WTC11 (cell line): ENCODE measurements around the gene PMEPA1. TPM values are rescaled to one million over a fixed set of nuclear protein-coding genes. Genes with fewer than 3 reads are reported as not detected.
A peak's percentile ranks its signal among the peaks of the same experiment; 100 is the strongest.

Source experiments
- ATAC-seq: fragments of 200-7000 bp; cut with Tn5 transposase; 2 replicates; pipeline ENCODE4 v1.10.0; 2021; ENCODE audit warnings: mild to moderate bottlenecking, moderate library complexity
- CTCF ChIA-PET: fragments of 300-600 bp; sonication (Branson Sonifier 250); formaldehyde crosslinking; loops from one replicate; lab custom pipeline; 2021; ENCODE audit warnings: antibody characterized with exemption; lab: Charles Lee
- POLR2A ChIA-PET: fragments of 350-600 bp; sonication (Branson Sonifier 250); formaldehyde crosslinking; loops from one replicate; lab custom pipeline; 2021; ENCODE audit warnings: antibody characterized with exemption; lab: Charles Lee
- DNase-seq: peaks from one replicate; pipeline ENCODE4 v3.0.0; 2021; ENCODE audit warnings: low spot score
- H3K27ac Mint-ChIP-seq: 2 replicates; pipeline ENCODE4 v1.8.0; 2021; ENCODE audit warnings: mixed read lengths
- H3K27me3 Mint-ChIP-seq: 2 replicates; pipeline ENCODE4 v1.8.0; 2021; ENCODE audit warnings: low read depth, mild to moderate bottlenecking, moderate library complexity, mixed read lengths
- H3K36me3 Mint-ChIP-seq: 2 replicates; pipeline ENCODE4 v1.8.0; 2021; ENCODE audit warnings: mixed read lengths
- H3K4me1 Mint-ChIP-seq: 2 replicates; pipeline ENCODE4 v1.8.0; 2022; ENCODE audit warnings: mixed read lengths
- H3K4me3 Mint-ChIP-seq: 2 replicates; pipeline ENCODE4 v1.8.0; 2021; ENCODE audit warnings: mild to moderate bottlenecking, moderate library complexity, mixed read lengths
- H3K9me3 Mint-ChIP-seq: 2 replicates; pipeline ENCODE4 v1.8.0; 2021; ENCODE audit warnings: mixed read lengths
- ATF1 ChIP-seq: sonication (generic); formaldehyde crosslinking; IDR thresholded peaks from 2 replicates; pipeline ENCODE4 v1.8.1; 2023; ENCODE audit warnings: mild to moderate bottlenecking, moderate library complexity, missing genetic modification reagents
- E2F5 ChIP-seq: sonication (generic); formaldehyde crosslinking; IDR thresholded peaks from 2 replicates; pipeline ENCODE4 v1.8.1; 2022; ENCODE audit warnings: mild to moderate bottlenecking, moderate library complexity, missing genetic modification reagents
- ESRRA ChIP-seq: sonication (generic); formaldehyde crosslinking; IDR thresholded peaks from 2 replicates; pipeline ENCODE4 v1.8.1; 2022; ENCODE audit warnings: mild to moderate bottlenecking, missing genetic modification reagents, borderline replicate concordance
- HMGA2 ChIP-seq: fragments of 250-450 bp; sonication (Bioruptor Pico); IDR thresholded peaks from 2 replicates; pipeline ENCODE4 v1.4.0; 2021; ENCODE audit warnings: mild to moderate bottlenecking, moderate library complexity
- HMGXB4 ChIP-seq: sonication (generic); formaldehyde crosslinking; IDR thresholded peaks from 2 replicates; pipeline ENCODE4 v1.8.1; 2023; ENCODE audit warnings: mild to moderate bottlenecking, moderate library complexity, missing genetic modification reagents
- IRF1 ChIP-seq: sonication (generic); formaldehyde crosslinking; IDR thresholded peaks from 2 replicates; pipeline ENCODE4 v1.8.0; 2023; ENCODE audit warnings: missing genetic modification reagents
- NFYB ChIP-seq: sonication (generic); formaldehyde crosslinking; conservative IDR thresholded peaks from 2 replicates; pipeline ENCODE4 v1.8.0; 2022; ENCODE audit warnings: low read depth, missing genetic modification reagents
- RORB ChIP-seq: fragments of 250-450 bp; sonication (Bioruptor Pico); IDR thresholded peaks from 2 replicates; pipeline ENCODE4 v1.9.0; 2021; ENCODE audit warnings: mild to moderate bottlenecking
- USF2 ChIP-seq: sonication (generic); formaldehyde crosslinking; IDR thresholded peaks from 2 replicates; pipeline ENCODE4 v1.8.1; 2023; ENCODE audit warnings: mild to moderate bottlenecking, missing genetic modification reagents, moderate library complexity
- ZBTB21 ChIP-seq: sonication (generic); formaldehyde crosslinking; IDR thresholded peaks from 2 replicates; pipeline ENCODE4 v1.8.1; 2023; ENCODE audit warnings: mild to moderate bottlenecking, missing genetic modification reagents, borderline replicate concordance
- ZNF232 ChIP-seq: sonication (generic); formaldehyde crosslinking; IDR thresholded peaks from 2 replicates; pipeline ENCODE4 v1.8.0; 2022; ENCODE audit warnings: mild to moderate bottlenecking, missing genetic modification reagents
- ZNF317 ChIP-seq: sonication (generic); formaldehyde crosslinking; IDR thresholded peaks from 2 replicates; pipeline ENCODE4 v1.8.1; 2023; ENCODE audit warnings: low read depth, mild to moderate bottlenecking, moderate library complexity, missing genetic modification reagents, borderline replicate concordance
- ZNF423 ChIP-seq: fragments of 250-450 bp; sonication (Bioruptor Pico); IDR thresholded peaks from 2 replicates; pipeline ENCODE4 v2.1.2; 2022; ENCODE audit warnings: mild to moderate bottlenecking, moderate library complexity
- total RNA-seq: library from RNA; stranded (reverse); gene quantifications from 3 replicates; pipeline ENCODE4 v1.2.3, GENCODE V29; 2021
- TF ChIP-seq, protein P1 (sequence below): sonication (generic); formaldehyde crosslinking; IDR thresholded peaks from 2 replicates; pipeline ENCODE4 v1.8.0; 2022; ENCODE audit warnings: missing genetic modification reagents
- TF ChIP-seq, protein P2 (sequence below): sonication (generic); formaldehyde crosslinking; IDR thresholded peaks from 2 replicates; pipeline ENCODE4 v1.8.1; 2023; ENCODE audit warnings: mild to moderate bottlenecking, missing genetic modification reagents, moderate library complexity
- TF ChIP-seq, protein P3 (sequence below): sonication (generic); formaldehyde crosslinking; IDR thresholded peaks from 2 replicates; pipeline ENCODE4 v1.8.1; 2022; ENCODE audit warnings: missing genetic modification reagents, borderline replicate concordance
- TF ChIP-seq, protein P4 (sequence below): sonication (generic); formaldehyde crosslinking; IDR thresholded peaks from 2 replicates; pipeline ENCODE4 v1.8.0; 2022; ENCODE audit warnings: mild to moderate bottlenecking, missing genetic modification reagents

PMEPA1 gene
- total RNA-seq, 1 experiment from 2014 or later: 40.6 TPM

- TF ChIP-seq, protein P1, sequence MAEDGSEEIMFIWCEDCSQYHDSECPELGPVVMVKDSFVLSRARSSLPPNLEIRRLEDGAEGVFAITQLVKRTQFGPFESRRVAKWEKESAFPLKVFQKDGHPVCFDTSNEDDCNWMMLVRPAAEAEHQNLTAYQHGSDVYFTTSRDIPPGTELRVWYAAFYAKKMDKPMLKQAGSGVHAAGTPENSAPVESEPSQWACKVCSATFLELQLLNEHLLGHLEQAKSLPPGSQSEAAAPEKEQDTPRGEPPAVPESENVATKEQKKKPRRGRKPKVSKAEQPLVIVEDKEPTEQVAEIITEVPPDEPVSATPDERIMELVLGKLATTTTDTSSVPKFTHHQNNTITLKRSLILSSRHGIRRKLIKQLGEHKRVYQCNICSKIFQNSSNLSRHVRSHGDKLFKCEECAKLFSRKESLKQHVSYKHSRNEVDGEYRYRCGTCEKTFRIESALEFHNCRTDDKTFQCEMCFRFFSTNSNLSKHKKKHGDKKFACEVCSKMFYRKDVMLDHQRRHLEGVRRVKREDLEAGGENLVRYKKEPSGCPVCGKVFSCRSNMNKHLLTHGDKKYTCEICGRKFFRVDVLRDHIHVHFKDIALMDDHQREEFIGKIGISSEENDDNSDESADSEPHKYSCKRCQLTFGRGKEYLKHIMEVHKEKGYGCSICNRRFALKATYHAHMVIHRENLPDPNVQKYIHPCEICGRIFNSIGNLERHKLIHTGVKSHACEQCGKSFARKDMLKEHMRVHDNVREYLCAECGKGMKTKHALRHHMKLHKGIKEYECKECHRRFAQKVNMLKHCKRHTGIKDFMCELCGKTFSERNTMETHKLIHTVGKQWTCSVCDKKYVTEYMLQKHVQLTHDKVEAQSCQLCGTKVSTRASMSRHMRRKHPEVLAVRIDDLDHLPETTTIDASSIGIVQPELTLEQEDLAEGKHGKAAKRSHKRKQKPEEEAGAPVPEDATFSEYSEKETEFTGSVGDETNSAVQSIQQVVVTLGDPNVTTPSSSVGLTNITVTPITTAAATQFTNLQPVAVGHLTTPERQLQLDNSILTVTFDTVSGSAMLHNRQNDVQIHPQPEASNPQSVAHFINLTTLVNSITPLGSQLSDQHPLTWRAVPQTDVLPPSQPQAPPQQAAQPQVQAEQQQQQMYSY (CRISPR knock-in tag): no peak
- TF ChIP-seq NFYB: peak; percentile 95
- peak; percentile 30; the same call in 1 of the 2 replicates for TF ChIP-seq USF2 (CRISPR knock-in tag)
- TF ChIP-seq, protein P2, sequence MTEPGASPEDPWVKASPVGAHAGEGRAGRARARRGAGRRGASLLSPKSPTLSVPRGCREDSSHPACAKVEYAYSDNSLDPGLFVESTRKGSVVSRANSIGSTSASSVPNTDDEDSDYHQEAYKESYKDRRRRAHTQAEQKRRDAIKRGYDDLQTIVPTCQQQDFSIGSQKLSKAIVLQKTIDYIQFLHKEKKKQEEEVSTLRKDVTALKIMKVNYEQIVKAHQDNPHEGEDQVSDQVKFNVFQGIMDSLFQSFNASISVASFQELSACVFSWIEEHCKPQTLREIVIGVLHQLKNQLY (CRISPR knock-in tag): no peak
- TF ChIP-seq ATF1: no peak
- TF ChIP-seq HMGXB4 (CRISPR knock-in tag): no peak
- no peak for TF ChIP-seq ZNF423 (CRISPR knock-in tag)
- 0 out of 2 replicates have a peak, but pooled peaks have one; percentile 20 for TF ChIP-seq IRF1 (CRISPR knock-in tag)
These were observed 8.7 kb upstream of the PMEPA1 start (continued) for GRCh38 chr20:57718490-57719009.

DNA sequence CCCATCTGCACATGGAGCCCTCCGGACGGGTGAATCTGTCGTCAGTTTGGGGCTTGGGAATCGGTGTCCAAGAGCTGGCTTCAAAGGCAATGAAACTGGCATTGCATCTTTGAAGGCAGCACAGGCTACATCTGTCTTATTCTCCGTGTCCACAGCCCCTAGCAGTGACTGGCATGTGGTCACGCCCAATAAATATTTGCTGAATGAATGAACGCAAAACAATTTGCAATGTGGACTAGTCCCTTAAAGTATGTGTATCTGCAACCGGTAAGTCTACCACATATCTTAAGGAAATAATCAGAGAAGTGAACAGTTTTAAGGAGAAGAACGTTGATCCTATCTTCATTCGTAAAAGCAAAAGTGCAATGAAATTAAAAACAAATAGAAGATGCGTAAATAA lies 8.0 kb upstream of the PMEPA1 start:
- H3K27me3 Mint-ChIP-seq: peaks cover 2% of the 10 kb centered on the region
- POLR2A ChIA-PET: no interaction called here
- peak overlapping the region; percentile 86; the same call in 1 of the 2 replicates for H3K27ac Mint-ChIP-seq
- DNase-seq (no peak), ATAC-seq (no peak)
- no peak overlapping the region for H3K4me3 Mint-ChIP-seq
- CTCF ChIA-PET: interaction anchor here (1.0 to 1.2 kb wide), 3 partner anchors 8 to 281 kb away, joined by 3 to 5 read pairs (median 3); partner anchors contain the start of gene PMEPA1
- no peaks in the 10 kb centered on the region for H3K9me3 Mint-ChIP-seq
- no peak for TF ChIP-seq ZBTB21 (CRISPR knock-in tag)
- TF ChIP-seq, protein P3, sequence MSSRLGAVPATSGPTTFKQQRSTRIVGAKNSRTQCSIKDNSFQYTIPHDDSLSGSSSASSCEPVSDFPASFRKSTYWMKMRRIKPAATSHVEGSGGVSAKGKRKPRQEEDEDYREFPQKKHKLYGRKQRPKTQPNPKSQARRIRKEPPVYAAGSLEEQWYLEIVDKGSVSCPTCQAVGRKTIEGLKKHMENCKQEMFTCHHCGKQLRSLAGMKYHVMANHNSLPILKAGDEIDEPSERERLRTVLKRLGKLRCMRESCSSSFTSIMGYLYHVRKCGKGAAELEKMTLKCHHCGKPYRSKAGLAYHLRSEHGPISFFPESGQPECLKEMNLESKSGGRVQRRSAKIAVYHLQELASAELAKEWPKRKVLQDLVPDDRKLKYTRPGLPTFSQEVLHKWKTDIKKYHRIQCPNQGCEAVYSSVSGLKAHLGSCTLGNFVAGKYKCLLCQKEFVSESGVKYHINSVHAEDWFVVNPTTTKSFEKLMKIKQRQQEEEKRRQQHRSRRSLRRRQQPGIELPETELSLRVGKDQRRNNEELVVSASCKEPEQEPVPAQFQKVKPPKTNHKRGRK (CRISPR knock-in tag): no peak
- TF ChIP-seq, protein P2 (CRISPR knock-in tag): no peak
- H3K36me3 Mint-ChIP-seq: no peaks in the 10 kb centered on the region
- peaks cover 22% of the 10 kb centered on the region for H3K4me1 Mint-ChIP-seq

DNA sequence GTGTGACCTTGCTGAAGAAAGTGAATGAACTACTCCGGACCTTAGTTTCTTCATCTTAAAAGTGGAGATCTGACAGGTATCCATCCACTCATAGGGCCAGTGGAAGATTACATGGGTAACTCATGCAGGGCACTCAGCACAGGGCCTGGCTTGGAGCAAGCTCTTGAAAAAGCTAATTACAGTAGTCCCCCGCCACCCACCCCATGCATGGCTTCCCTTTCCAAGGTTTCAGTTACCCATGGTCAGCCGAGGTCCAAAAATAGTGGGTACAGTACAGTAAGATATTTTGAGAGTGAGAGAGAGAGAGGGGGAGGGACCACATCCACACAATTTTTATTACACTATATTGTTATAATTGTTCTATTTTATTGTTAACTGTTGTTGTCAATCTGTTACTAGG lies 7.1 kb upstream of the PMEPA1 start:
- H3K4me3 Mint-ChIP-seq: no peak overlapping the region
- CTCF ChIA-PET: no interaction called here
- TF ChIP-seq HMGA2 (CRISPR knock-in tag) (no peak), E2F5 (no peak), RORB (no peak), ESRRA (CRISPR knock-in tag) (no peak), ZNF317 (CRISPR knock-in tag) (no peak), ZNF232 (CRISPR knock-in tag) (no peak)
- TF ChIP-seq, protein P4, sequence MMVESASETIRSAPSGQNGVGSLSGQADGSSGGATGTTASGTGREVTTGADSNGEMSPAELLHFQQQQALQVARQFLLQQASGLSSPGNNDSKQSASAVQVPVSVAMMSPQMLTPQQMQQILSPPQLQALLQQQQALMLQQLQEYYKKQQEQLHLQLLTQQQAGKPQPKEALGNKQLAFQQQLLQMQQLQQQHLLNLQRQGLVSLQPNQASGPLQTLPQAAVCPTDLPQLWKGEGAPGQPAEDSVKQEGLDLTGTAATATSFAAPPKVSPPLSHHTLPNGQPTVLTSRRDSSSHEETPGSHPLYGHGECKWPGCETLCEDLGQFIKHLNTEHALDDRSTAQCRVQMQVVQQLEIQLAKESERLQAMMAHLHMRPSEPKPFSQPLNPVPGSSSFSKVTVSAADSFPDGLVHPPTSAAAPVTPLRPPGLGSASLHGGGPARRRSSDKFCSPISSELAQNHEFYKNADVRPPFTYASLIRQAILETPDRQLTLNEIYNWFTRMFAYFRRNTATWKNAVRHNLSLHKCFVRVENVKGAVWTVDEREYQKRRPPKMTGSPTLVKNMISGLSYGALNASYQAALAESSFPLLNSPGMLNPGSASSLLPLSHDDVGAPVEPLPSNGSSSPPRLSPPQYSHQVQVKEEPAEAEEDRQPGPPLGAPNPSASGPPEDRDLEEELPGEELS: no peak

More for the DNA sequence above, 7.1 kb upstream of the PMEPA1 start:
- Mint-ChIP-seq H3K27ac (no peak overlapping the region), H3K27me3 (peaks cover 2% of the 10 kb centered on the region), H3K9me3 (no peaks in the 10 kb centered on the region), H3K4me1 (peaks cover 25% of the 10 kb centered on the region), H3K36me3 (0 out of 2 replicates have a peak, but pooled peaks cover 3% of the 10 kb centered on the region)
- DNase-seq (no peak), ATAC-seq (no peak)
- POLR2A ChIA-PET: no interaction called here
